Measurements from ENCODE around the gene ADPRH.
"Not testable (repeated sequence)": the region's sequence is repeated elsewhere in the genome, so short reads cannot be mapped to it uniquely, and the experiment has no call there.

The ADPRH gene

GRCh38 chr3:119579366-119580066 lies at the start of gene ADPRH:
Gene ADPRH (plus strand): TSS chr3:119579492. CDS start chr3:119582170, 2,678 bp downstream.
- peak in 1 of 2 experiments; percentile 51 for DNase-seq (ENCODE audit: low read depth in 2 of 2)

GRCh38 chr3:119529883-119530282 lies 49.4 kb upstream of the ADPRH start:
- DNase-seq (ENCODE audit: low read depth in 2 of 2), result no peak

GRCh38 chr3:119530456-119530855 lies 48.8 kb upstream of the ADPRH start:
- no peak for DNase-seq (ENCODE audit: low read depth in 2 of 2)

GRCh38 chr3:119531151-119531550 lies 48.1 kb upstream of the ADPRH start:
- DNase-seq (ENCODE audit: low read depth in 2 of 2), result no peak

- DNase-seq (ENCODE audit: low read depth in 2 of 2), result no peak
Observed at GRCh38 chr3:119534296-119534695, 45.0 kb upstream of the ADPRH start.

GRCh38 chr3:119536757-119537156 lies 42.5 kb upstream of the ADPRH start:
- no peak for DNase-seq (ENCODE audit: low read depth in 2 of 2)

- no peak for DNase-seq (ENCODE audit: low read depth in 2 of 2)
Observed at GRCh38 chr3:119538772-119539171, 40.5 kb upstream of the ADPRH start.

- no peak for DNase-seq (ENCODE audit: low read depth in 2 of 2)
Observed at GRCh38 chr3:119541547-119541946, 37.7 kb upstream of the ADPRH start.

- DNase-seq (ENCODE audit: low read depth in 2 of 2), result no peak
Observed at GRCh38 chr3:119542168-119542767, 37.0 kb upstream of the ADPRH start.

- no peak for DNase-seq (ENCODE audit: low read depth in 2 of 2)
Observed at GRCh38 chr3:119543147-119543546, 36.1 kb upstream of the ADPRH start.

GRCh38 chr3:119547227-119547626 lies 32.1 kb upstream of the ADPRH start:
- DNase-seq (ENCODE audit: low read depth in 2 of 2), result no peak

GRCh38 chr3:119548341-119548740 lies 31.0 kb upstream of the ADPRH start:
- no peak for DNase-seq (ENCODE audit: low read depth in 2 of 2)

- no peak for DNase-seq (ENCODE audit: low read depth in 2 of 2)
Observed at GRCh38 chr3:119550192-119550910, 28.9 kb upstream of the ADPRH start.

GRCh38 chr3:119551598-119551997 lies 27.7 kb upstream of the ADPRH start:
- DNase-seq (ENCODE audit: low read depth in 2 of 2), result no peak

- not testable (repeated sequence) for DNase-seq (ENCODE audit: low read depth in 2 of 2)
Observed at GRCh38 chr3:119552928-119553327, 26.4 kb upstream of the ADPRH start.

GRCh38 chr3:119553823-119554415 lies 25.4 kb upstream of the ADPRH start:
- DNase-seq (ENCODE audit: low read depth in 2 of 2), result no peak

GRCh38 chr3:119555309-119555735 lies 24.0 kb upstream of the ADPRH start:
- DNase-seq (ENCODE audit: low read depth in 2 of 2), result no peak

GRCh38 chr3:119555929-119556328 lies 23.4 kb upstream of the ADPRH start:
- no peak for DNase-seq (ENCODE audit: low read depth in 2 of 2)

- DNase-seq (ENCODE audit: low read depth in 2 of 2), result no peak
Observed at GRCh38 chr3:119557192-119557876, 22.0 kb upstream of the ADPRH start.

- no peak for DNase-seq (ENCODE audit: low read depth in 2 of 2)
Observed at GRCh38 chr3:119557877-119558269, 21.4 kb upstream of the ADPRH start.

GRCh38 chr3:119558626-119559317 lies 20.5 kb upstream of the ADPRH start:
- DNase-seq (ENCODE audit: low read depth in 2 of 2), result no peak
